B cell (primary cell): ENCODE measurements around the gene BTNL9. TPM values are rescaled to one million over a fixed set of nuclear protein-coding genes. Genes with fewer than 3 reads are reported as not detected.

Experiments
- ATAC-seq: fragments of 200-7000 bp; cut with Tn5 transposase; one replicate; pipeline ENCODE4 v1.10.0; 2021; ENCODE audit warnings: low read depth, mild to moderate bottlenecking, moderate number of reproducible peaks, moderate library complexity
- CTCF ChIA-PET: fragments of 350-600 bp; sonication (Branson Sonifier 250); formaldehyde crosslinking; loops from one replicate; lab custom pipeline; 2021; ENCODE audit warnings: antibody characterized with exemption, inconsistent platforms; lab: Charles Lee
- POLR2A ChIA-PET: fragments of 350-600 bp; sonication (Branson Sonifier 250); formaldehyde crosslinking; loops from one replicate; lab custom pipeline; 2021; ENCODE audit warnings: antibody characterized with exemption; lab: Charles Lee
- DNase-seq: peaks from one replicate; pipeline ENCODE4 v3.0.0; 2013
- H2AFZ ChIP-seq: 2 replicates; pipeline ENCODE4 v1.6.1; 2012; ENCODE audit warnings: mild to moderate bottlenecking, low read depth, low read length; ENCODE audit not compliant: insufficient read depth, poor library complexity, severe bottlenecking
- H3K27ac ChIP-seq, 2 donors: 1 replicate in 1 of 2; 2 replicates in 1 of 2; pipeline ENCODE4 v1.5.1; 2012 to 2013; ENCODE audit warnings: low read length in 2 of 2, mild to moderate bottlenecking in 2 of 2, moderate library complexity in 1 of 2
- H3K27me3 ChIP-seq, 4 experiments: fragments of 200-600 bp in 1 of 4; sonication (generic) in 1 of 4; replicated peaks in 1 of 4; 1 replicate in 2 of 4; 2 replicates in 2 of 4; pipeline versions ENCODE4 v1.6.1 to v1.7.0; 2013 to 2016; ENCODE audit warnings: low read length in 3 of 4, mild to moderate bottlenecking in 2 of 4, mixed read lengths in 1 of 4, moderate library complexity in 1 of 4; ENCODE audit not compliant: insufficient read depth in 4 of 4, control insufficient read depth in 3 of 4; ENCODE audit errors: control extremely low read depth in 1 of 4
- H3K36me3 ChIP-seq, 2 experiments: replicated peaks in 1 of 2; 1 replicate in 1 of 2; 2 replicates in 1 of 2; pipeline versions ENCODE4 v1.6.1 to v1.7.1; 2013; ENCODE audit warnings: low read length in 1 of 2; ENCODE audit not compliant: insufficient read depth in 2 of 2, control insufficient read depth in 1 of 2; ENCODE audit errors: control extremely low read depth in 1 of 2, extremely low read depth in 1 of 2
- H3K4me1 ChIP-seq, 2 donors: fragments of 200-600 bp in 1 of 2; sonication (generic) in 1 of 2; 1 replicate in 1 of 2; 2 replicates in 1 of 2; pipeline versions ENCODE4 v1.5.1 to v1.6.1; 2013 to 2017; ENCODE audit warnings: low read length in 2 of 2; ENCODE audit not compliant: control insufficient read depth in 2 of 2, insufficient read depth in 2 of 2
- H3K4me2 ChIP-seq: replicated peaks from 2 replicates; pipeline ENCODE3; 2012; ENCODE audit warnings: mild to moderate bottlenecking, low read depth, low read length; ENCODE audit not compliant: poor library complexity, severe bottlenecking
- H3K4me3 ChIP-seq, 5 experiments: fragments of 200-600 bp in 1 of 5; sonication (generic) in 1 of 5; 1 replicate in 3 of 5; 2 replicates in 2 of 5; pipeline versions ENCODE4 v1.5.1 to v1.7.0; 2011 to 2016; ENCODE audit warnings: low read length in 4 of 5, mild to moderate bottlenecking in 4 of 5, low read depth in 2 of 5, control low read depth in 1 of 5, moderate library complexity in 1 of 5; ENCODE audit not compliant: insufficient read depth in 1 of 5; ENCODE audit errors: control extremely low read depth in 1 of 5, extremely low read depth in 1 of 5
- H3K79me2 ChIP-seq: fragments of 200-600 bp; sonication (generic); one replicate; pipeline ENCODE4 v1.6.0; 2016; ENCODE audit warnings: low read length; ENCODE audit not compliant: control insufficient read depth, insufficient read depth
- H3K9ac ChIP-seq: fragments of 200-600 bp; sonication (generic); 2 replicates; pipeline ENCODE4 v1.6.1; 2017; ENCODE audit warnings: mild to moderate bottlenecking, low read length, moderate library complexity
- H3K9me3 ChIP-seq, 3 donors: one replicate each; pipeline versions ENCODE4 v1.6.1 to v1.7.1; 2013; ENCODE audit warnings: low read length in 2 of 3; ENCODE audit not compliant: control insufficient read depth in 2 of 3, insufficient read depth in 1 of 3; ENCODE audit errors: control extremely low read depth in 1 of 3
- H4K20me1 ChIP-seq: 2 replicates; pipeline ENCODE4 v1.6.0; 2012; ENCODE audit warnings: mild to moderate bottlenecking, low read length; ENCODE audit not compliant: insufficient read depth, control insufficient read depth, poor library complexity, severe bottlenecking
- H3K27ac Mint-ChIP-seq: one replicate; pipeline ENCODE4 v1.8.0; 2021; ENCODE audit warnings: mixed read lengths
- H3K27me3 Mint-ChIP-seq: one replicate; pipeline ENCODE4 v1.8.0; 2021; ENCODE audit warnings: mixed read lengths
- H3K4me1 Mint-ChIP-seq: one replicate; pipeline ENCODE4 v1.8.0; 2021; ENCODE audit warnings: mixed read lengths
- H3K4me3 Mint-ChIP-seq: one replicate; pipeline ENCODE4 v1.8.0; 2021; ENCODE audit warnings: mixed read lengths
- H3K9me3 Mint-ChIP-seq: one replicate; pipeline ENCODE4 v1.8.0; 2022; ENCODE audit warnings: mixed read lengths; ENCODE audit not compliant: insufficient read depth
- EZH2 ChIP-seq: IDR thresholded peaks from 2 replicates; pipeline ENCODE4 v1.6.1; 2012; ENCODE audit warnings: borderline replicate concordance, low read depth, mild to moderate bottlenecking, moderate library complexity, low read length; ENCODE audit not compliant: insufficient read depth, poor library complexity, severe bottlenecking
- WGBS: methylation state at CpG from one replicate; pipeline ENCODE4 v1.1.5; 2013; ENCODE audit warnings: missing lambda C conversion rate; ENCODE audit not compliant: insufficient coverage; 5-methylcytosine and 5-hydroxymethylcytosine counted together
- intact Hi-C: fragments of 100-400 bp; cut with micrococcal nuclease; formaldehyde crosslinking; loops from one replicate; pipeline ENCODE4 v1.10.0; 2022
- polyA plus RNA-seq: library from polyadenylated mRNA; depleted of rRNA; stranded (reverse); fragments of >200 nt; gene quantifications from 2 replicates; pipeline ENCODE4 v1.2.3, GENCODE V29; 2012
- total RNA-seq, 2 donors: library from RNA; stranded (reverse); fragments of 120-200 nt in 1 of 2; gene quantifications; 1 replicate in 1 of 2; 2 replicates in 1 of 2; pipeline versions ENCODE4 v1.2.3 to v1.2.4, GENCODE V29; 2013 to 2022
- TF ChIP-seq, protein P1 (sequence below): fragments of 200-600 bp; IDR thresholded peaks from one replicate; pipeline ENCODE4 v1.8.0; 2022; ENCODE audit warnings: antibody characterized with exemption, mild to moderate bottlenecking

Gene BTNL9
- total and polyA plus RNA-seq, 2 donors (not counting 1 experiment from before 2014, with no cell fraction given): 40.7 to 173 TPM

DNA sequence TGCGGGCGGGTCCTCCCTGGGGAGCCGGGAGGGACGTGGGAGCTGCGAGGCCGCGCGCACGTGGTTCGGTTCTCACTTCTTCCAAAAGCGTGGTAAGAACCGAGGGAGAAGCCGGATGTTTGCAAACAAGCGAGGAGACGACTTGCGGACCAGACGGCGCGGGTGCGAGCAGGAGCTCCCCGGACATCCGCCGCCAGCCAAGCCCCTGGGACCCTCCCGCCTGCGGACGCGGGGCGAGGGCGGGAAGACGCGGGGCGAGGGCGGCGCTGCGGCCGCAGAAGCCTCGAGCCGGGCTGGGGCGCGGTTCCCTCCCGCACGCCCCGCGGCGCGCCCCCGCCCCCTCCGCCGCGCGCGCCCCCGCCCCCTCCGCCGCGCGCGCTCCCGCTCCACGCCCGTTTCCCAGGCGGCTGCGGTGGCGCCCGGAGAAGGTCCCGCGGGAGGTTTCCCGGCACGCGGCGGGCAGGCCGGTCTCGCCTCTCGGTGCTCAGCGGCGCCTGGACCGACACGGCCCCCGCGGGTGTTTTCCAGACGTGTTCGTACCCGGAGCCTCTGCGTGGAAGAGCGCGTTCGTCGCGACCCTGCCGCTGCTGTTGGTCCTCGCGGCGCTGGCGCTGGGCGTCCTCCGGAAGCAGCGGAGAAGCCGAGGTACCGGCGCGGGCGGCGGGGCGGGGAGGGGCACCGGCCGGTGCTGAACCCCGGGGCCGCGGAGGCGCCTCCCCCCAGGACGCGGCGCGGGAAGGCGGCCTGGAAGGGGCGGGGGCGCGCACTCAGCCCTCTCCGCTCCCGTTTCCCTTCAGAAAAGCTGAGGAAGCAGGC, 12.8 kb downstream of the BTNL9 start:
- 1% methylated on average over 120 of the region's 120 CpGs for WGBS
- Mint-ChIP-seq H3K4me3 (peak overlapping the region; percentile 91), H3K9me3 (no peaks in the 10 kb centered on the region), H3K4me1 (peaks cover 53% of the 10 kb centered on the region), H3K27ac (peak overlapping the region; percentile 89), H3K27me3 (peaks cover 53% of the 10 kb centered on the region)
- H3K4me2 ChIP-seq: peak overlapping the region; percentile 85
- peak; percentile 25 for ATAC-seq
- peaks cover 28 to 47% of the 10 kb centered on the region in 2 donors for H3K4me1 ChIP-seq
- peak overlapping the region; percentile 60 for H2AFZ ChIP-seq
- H4K20me1 ChIP-seq: no peaks in the 10 kb centered on the region
- ChIA-PET CTCF (interaction anchor here (1.1 to 3.0 kb wide), 3 partner anchors 9 to 184 kb away, joined by 4 to 12 read pairs (median 4); no protein-coding TSS in a partner anchor), POLR2A (no interaction called here)
- DNase-seq: peak; percentile 39
- TF ChIP-seq EZH2: peak; percentile 48
- TF ChIP-seq, protein P1, sequence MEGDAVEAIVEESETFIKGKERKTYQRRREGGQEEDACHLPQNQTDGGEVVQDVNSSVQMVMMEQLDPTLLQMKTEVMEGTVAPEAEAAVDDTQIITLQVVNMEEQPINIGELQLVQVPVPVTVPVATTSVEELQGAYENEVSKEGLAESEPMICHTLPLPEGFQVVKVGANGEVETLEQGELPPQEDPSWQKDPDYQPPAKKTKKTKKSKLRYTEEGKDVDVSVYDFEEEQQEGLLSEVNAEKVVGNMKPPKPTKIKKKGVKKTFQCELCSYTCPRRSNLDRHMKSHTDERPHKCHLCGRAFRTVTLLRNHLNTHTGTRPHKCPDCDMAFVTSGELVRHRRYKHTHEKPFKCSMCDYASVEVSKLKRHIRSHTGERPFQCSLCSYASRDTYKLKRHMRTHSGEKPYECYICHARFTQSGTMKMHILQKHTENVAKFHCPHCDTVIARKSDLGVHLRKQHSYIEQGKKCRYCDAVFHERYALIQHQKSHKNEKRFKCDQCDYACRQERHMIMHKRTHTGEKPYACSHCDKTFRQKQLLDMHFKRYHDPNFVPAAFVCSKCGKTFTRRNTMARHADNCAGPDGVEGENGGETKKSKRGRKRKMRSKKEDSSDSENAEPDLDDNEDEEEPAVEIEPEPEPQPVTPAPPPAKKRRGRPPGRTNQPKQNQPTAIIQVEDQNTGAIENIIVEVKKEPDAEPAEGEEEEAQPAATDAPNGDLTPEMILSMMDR: no peak
- intact Hi-C loops: loop anchor here (10.0 kb wide), 1 partner anchor 268 kb away; no protein-coding TSS in a partner anchor
- no peaks in the 10 kb centered on the region for H3K36me3 ChIP-seq
- H3K79me2 ChIP-seq: no peaks in the 10 kb centered on the region
- peaks cover 0 to 75% (median 36%) of the 10 kb centered on the region in 4 experiments for H3K27me3 ChIP-seq
- peak overlapping the region; percentile 66 for H3K9ac ChIP-seq
- peak overlapping the region in 1 of 2 donors; percentile 2 for H3K27ac ChIP-seq
- peak overlapping the region in 4 of 5 experiments; percentile 26 to 63 (median 50) for H3K4me3 ChIP-seq
- H3K9me3 ChIP-seq: peaks cover 0 to 32% (median 0%) of the 10 kb centered on the region in 3 donors
